HG02678 (cell line): ENCODE data around the gene PRG3.
"Not testable (repeated sequence)": the region's sequence is repeated elsewhere in the genome, so short reads cannot be mapped to it uniquely, and the experiment has no call there.

Experiments used
- ATAC-seq: cut with Tn5 transposase; IDR thresholded peaks from one replicate; pipeline ENCODE4 v1.9.1; 2021; ENCODE audit warnings: mild to moderate bottlenecking, moderate library complexity; ENCODE audit not compliant: unreplicated experiment

PRG3 gene

GRCh38 chr11:57409321-57410100, 28.6 kb upstream of the PRG3 start:
- no peak for ATAC-seq

DNA sequence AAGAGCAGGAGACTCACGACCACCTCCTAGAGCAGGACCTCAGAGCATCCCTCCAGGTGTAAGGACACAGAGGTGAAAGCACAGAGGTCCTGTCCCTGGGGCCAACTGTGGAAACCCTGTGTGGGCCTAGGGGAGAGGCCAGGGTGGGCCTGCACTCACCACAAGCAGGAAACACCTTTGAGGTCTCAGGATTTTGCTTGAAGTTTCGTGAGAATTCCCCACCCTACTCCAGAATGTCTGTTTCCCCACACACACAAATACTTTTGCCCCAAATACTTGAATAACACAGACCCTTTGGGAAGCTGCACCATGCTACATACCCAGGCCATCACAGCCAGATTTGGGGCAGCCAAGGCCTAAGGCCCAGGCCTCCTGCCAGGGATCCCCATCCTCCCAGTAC, 27.8 kb upstream of the PRG3 start:
- no peak for ATAC-seq

GRCh38 chr11:57407941-57408475, 27.1 kb upstream of the PRG3 start:
- ATAC-seq = no peak

DNA sequence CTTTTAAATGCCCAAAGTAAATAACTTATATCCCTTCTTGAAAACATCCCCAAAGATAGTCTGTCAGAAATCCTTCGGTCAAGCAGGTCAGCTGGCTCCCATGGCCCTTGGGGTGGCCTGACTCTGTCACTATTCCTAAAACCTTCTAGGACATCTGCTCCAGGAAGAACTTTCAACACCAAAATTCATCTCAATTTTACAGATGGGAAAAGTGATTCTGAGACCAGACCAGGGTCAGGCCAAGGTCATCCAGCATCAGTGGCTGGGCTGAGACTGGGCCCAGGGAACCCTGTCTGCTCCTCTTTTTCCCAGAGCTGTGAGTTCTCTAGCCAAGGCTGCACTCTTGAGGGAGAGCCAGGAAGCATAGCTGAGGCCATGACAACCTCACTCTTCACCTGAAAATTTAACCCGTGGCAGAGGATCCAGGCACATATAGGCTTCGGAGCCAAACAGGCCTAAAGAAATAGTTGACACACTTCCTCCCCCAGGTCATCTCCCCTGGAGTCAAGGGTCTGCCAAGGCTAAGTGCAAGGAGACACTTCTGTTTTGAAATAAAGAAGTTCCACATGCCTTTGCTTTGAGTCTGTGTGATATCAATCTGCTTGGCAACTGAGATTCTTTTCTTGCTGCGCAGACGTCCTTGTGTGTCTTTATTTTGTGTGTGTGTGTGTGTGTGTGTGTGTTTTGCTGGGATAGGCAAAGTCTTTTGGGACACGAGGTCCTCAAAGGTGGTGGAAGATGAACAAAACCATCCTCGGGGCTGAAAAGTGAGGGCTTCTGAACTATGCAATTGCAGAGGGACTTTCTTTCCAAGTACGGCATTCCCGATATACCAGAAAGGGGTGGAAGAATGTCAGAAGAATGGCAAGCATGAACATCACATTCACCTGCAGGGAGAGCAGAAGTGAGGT, 26.3 kb upstream of the PRG3 start:
- ATAC-seq = no peak

DNA sequence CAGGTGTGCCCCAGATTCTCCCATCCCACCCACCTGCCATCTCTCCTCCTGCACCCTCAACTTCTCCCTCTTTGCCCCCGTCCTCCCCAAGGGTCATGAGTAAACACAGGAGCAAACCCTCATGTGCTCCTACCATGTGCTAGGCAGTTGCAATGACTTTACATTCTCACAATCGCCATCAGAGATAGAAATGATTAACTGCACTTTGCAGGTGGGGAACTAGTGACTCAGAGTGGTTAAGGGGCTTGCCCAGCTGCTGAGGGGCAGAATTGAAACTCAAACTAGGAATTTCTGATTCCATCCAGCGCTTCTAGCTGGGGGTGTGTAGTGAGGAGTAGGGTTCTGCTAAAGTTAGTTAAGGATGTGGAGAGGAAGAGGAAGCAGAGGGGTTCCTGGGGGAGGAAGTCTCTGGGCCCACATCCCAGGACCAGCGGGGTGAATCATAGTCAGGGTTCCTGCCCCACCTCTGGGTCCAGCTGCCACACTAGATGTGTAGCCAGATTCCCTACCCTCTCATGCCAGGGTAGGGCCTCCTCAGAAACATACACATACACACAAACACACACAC, 25.5 kb upstream of the PRG3 start:
- peak; percentile 86 for ATAC-seq

DNA sequence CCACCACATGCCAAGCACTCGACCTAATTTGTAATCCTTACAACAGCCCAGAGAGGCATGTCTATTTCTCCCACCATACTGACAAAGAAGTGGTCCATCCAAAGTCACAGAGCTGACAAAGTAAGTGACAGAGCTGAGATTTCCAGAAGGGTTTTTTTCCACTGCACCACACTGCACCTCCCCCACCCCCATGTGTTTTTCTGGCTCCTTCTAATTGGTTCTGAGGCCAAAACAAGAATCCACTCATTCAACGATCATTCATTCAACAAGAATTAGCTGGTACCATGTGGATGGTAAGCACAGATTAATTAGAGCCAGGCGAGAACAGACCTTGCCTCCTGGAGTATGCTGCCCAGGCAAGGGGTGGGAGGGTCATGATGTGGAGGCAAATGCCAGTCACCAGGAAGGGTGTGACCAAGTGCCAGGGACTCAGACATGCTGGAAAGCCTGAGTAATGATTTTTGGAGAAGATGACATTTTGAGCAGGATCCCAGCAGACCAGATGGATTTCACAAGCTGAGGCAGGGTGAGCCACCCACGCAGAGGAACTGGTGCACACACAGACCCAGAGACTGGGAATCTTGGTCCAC, 24.4 kb upstream of the PRG3 start:
- ATAC-seq = no peak

- no peak for ATAC-seq
Measured at GRCh38 chr11:57403802-57404147, 22.8 kb upstream of the PRG3 start.

DNA sequence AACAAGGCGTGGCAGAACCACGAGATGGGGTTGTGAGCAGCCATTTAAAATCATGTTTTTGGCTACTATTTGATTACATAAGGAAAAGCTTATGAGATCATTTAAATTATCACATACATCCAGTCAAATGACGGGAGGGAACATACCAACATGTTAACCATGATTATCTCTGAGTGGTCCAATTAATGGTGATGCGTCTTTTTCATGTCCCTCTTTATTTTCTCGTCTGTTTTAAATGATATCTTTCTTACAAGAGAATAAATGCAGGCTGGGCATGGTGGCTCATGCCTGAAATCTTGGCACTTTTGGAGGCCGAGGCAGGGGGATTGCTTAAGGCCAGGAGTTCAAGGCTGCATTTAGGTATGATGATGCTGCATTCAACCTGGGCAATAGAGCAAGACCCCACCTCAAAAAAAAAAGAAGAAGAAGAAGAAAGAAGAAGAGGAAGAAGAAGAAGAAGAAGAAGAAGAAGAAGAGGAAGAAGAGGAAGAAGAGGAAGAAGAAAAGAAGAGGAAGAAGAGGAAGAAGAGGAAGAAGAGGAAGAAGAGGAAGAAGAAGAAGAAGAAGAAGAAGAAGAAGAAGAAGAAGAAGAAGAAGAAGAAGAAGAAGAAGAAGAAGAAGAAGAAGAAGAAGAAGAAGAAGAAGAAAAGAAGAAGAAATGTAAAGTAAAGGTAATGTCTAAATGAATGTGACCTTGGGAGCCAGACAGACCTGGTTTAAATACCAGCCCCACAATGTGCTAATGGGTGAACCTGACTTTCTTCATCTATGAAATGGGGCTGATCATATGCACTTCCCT, 22.3 kb upstream of the PRG3 start:
- ATAC-seq = not testable (repeated sequence)

- no peak for ATAC-seq
Measured at GRCh38 chr11:57402188-57403002, 21.4 kb upstream of the PRG3 start.

- no peak for ATAC-seq
Measured at GRCh38 chr11:57399972-57400578, 19.1 kb upstream of the PRG3 start.

DNA sequence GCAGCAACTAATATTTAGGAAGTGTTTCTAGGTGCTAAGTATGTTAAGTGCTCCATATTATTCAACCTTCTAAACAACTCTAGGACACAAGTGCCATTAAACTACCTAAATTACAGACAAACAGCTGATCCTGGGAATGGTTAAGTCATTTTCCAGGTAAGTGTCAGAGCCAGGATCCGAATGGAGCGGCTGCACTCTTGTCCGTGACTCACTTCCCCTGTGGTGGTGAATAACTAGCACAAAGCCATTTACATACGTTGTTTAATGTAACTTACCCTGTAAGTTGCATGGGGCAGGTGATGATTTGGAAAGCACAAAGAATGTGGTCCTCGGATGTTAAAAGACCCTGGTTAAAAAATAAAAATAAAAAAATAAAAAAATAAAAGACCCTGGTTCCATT, 18.3 kb upstream of the PRG3 start:
- ATAC-seq = no peak

- ATAC-seq = no peak
Measured at GRCh38 chr11:57397394-57397990, 16.5 kb upstream of the PRG3 start.

- no peak for ATAC-seq
Measured at GRCh38 chr11:57396744-57397143, 15.8 kb upstream of the PRG3 start.

DNA sequence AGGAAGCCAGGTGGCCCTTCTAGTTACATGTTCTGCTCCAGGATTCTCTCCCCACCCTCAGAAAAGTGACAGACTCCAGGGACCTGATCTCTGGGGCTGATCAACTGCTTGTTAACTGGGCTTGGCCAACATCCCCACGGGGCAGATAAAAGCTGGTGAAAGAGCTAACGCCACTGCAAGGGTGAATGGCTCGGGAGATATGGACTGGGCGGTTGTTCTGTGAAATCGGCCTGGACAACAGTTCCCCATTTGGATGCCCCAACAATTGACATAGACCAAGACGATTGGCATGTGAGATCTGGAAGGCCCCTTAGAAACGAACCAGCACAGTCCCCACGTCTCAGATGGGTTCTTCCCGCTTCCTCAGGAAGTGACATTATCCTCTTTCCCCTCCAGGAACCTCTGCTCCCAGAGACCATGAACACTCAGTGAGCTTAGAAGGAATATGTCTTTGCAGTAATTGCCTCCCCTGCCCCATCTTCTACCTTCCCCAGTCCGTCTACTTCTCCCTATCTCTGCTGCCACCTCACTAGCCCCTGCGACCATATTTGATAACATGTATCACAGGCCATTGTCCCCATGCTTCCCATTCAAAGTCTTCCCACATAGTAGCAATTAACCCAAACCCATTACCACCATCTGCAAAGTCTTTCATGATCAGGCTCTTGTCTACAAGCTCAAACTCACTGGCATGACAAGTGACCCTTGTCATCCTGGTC, 15.1 kb upstream of the PRG3 start:
- no peak for ATAC-seq

DNA sequence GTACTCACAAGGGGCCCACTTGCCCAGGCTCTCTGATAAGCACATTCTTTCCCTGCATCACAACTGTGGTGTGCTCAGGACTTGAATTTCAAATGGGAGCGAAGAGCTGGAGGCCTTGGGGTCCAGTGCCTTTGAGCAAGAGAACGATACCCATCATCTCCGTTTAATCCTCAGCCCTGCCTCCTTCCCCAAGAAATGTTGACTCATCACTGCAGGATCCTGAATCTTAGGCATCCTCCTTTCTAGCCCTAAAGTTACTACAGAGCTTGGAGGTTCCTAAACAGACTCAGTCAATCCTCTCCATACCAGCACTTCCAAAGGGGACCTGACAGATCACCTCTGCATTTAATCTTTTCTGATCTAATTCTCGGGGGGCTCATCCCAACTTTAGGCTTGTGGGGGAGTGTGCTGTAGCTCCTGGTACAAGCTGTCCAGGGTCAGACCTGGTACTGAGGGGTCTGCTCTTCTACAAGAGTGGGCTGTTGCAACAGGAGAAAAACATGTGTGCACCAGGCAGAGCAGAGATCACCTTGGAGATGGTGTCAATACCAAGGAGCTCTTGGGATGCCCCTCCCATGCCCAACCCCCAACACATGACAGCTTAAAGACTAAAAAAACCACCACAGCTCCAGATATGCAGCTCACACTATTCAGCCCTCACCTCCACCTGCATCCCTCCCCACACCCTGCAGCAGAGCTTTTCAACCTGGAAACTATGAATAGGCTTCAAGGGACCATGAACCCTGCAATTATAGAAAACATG, 13.4 kb upstream of the PRG3 start:
- ATAC-seq = no peak

DNA sequence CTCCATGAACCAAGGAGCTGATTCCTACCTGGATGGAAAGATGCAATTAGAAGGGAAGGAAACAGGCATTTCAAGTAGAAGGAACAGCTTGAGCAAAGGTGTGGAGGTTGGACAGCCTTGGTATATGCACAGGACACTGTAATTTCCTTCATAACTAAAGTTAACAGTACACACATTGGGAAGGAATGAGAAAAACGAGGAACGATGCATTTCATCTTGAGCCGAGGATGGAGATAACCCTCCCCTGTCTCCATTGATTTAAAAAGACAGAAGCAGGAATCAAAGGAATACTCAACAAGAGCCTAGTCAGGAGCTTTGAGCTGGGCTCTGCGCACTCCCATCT, 11.8 kb upstream of the PRG3 start:
- ATAC-seq = no peak

DNA sequence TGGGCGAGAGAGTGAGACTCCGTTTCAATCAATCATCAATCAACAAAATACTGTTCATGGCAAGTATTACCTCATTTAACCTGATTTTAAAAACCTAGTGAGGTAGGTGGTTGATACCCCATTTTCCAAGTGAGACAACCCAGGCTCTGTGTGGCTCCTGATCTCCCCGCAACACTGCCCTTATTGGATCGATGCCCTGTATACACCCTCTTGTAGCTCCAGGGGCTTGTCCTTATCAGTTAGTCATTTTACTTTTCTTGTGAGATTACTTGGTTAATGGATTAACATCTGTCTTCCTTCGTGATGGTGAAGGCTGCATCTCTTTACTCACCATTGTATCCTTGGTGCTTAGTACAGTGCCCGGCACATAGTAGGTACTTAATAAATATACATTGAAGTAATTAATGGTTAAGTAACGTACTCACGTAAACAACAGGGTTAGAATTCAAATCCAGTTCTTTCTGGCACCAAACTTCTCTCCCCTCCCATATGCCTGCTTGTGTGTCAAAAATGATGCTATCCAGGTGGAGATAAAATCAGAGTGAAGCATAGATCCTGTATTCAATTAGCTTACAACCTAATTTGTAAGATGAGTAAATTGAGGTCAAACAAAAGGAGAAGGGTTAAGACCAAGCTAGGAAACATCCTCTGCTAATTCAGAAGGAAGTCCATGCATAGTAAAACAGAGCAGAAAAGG, 11.3 kb upstream of the PRG3 start:
- no peak for ATAC-seq
